NB4 (cell line): ENCODE measurements around the gene OR52A5.

ENCODE experiments used
- CTCF ChIP-seq: IDR thresholded peaks from one replicate; pipeline ENCODE4 v1.5.1; 2012; ENCODE audit warnings: low read depth, low read length
- MAX ChIP-seq: IDR thresholded peaks from 2 replicates; pipeline ENCODE4 v1.6.1; 2011; ENCODE audit warnings: low read depth, low read length
- MYC ChIP-seq: IDR thresholded peaks from 2 replicates; pipeline ENCODE4 v1.6.1; 2011; ENCODE audit warnings: low read depth, low read length
- POLR2A ChIP-seq: IDR thresholded peaks from 2 replicates; pipeline ENCODE4 v1.6.1; 2011; ENCODE audit warnings: mild to moderate bottlenecking; ENCODE audit not compliant: insufficient read length; ENCODE audit errors: extremely low read depth

- TF ChIP-seq CTCF (no peak), POLR2A (no peak), MAX (no peak), MYC (no peak)
Measured at GRCh38 chr11:5115339-5115738, 22.8 kb downstream of the OR52A5 start.
